GM12872 (cell line): ENCODE measurements around the gene DNMT3A.

Experiments used
- TF ChIP-seq, protein P1 (sequence below): IDR thresholded peaks from 3 replicates; pipeline ENCODE4 v1.5.1; 2011; ENCODE audit warnings: low read depth, mild to moderate bottlenecking, low read length, moderate library complexity; ENCODE audit not compliant: insufficient read depth

Gene DNMT3A

DNA sequence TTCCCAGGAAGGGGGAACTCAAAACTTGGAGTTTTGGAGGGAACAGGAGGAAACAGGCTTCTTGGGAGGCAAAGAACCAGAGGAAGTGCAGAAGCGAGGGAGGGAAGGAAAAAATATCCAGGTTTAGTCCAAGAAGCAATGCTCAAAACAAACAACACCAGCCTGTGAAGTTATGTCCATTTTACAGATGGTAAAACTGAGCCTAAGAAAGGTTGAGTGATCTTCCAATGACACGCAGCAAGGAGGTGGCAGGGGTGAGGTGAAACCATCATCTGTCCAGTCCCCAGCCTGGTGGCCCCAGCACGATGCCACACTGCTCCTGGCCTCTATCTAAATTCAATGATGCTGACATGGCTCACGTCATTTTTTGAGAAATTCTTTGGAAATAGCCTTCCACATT lies 10.8 kb downstream of the DNMT3A start:
- TF ChIP-seq, protein P1, sequence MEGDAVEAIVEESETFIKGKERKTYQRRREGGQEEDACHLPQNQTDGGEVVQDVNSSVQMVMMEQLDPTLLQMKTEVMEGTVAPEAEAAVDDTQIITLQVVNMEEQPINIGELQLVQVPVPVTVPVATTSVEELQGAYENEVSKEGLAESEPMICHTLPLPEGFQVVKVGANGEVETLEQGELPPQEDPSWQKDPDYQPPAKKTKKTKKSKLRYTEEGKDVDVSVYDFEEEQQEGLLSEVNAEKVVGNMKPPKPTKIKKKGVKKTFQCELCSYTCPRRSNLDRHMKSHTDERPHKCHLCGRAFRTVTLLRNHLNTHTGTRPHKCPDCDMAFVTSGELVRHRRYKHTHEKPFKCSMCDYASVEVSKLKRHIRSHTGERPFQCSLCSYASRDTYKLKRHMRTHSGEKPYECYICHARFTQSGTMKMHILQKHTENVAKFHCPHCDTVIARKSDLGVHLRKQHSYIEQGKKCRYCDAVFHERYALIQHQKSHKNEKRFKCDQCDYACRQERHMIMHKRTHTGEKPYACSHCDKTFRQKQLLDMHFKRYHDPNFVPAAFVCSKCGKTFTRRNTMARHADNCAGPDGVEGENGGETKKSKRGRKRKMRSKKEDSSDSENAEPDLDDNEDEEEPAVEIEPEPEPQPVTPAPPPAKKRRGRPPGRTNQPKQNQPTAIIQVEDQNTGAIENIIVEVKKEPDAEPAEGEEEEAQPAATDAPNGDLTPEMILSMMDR: no peak

DNA sequence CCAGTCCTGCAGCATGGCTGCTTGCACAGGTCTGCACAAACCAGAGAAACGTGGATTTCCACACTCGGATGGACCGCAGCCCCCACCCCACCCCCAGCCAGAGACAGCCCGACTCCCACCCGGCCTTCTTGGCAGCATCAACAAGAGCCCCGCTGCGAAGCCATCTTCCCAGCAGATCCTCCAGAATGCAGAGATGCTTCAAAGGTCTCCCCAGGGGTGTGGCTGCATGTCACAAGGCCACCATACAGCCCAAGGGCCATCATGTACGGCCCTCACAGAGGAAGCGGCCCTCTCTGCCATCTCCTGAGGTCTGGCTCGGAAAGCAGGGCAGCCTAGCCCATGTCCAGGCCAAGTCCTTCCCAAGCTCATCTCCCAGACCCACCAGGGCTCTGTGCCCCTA lies 11.5 kb downstream of the DNMT3A start:
- TF ChIP-seq, protein P1: no peak

DNA sequence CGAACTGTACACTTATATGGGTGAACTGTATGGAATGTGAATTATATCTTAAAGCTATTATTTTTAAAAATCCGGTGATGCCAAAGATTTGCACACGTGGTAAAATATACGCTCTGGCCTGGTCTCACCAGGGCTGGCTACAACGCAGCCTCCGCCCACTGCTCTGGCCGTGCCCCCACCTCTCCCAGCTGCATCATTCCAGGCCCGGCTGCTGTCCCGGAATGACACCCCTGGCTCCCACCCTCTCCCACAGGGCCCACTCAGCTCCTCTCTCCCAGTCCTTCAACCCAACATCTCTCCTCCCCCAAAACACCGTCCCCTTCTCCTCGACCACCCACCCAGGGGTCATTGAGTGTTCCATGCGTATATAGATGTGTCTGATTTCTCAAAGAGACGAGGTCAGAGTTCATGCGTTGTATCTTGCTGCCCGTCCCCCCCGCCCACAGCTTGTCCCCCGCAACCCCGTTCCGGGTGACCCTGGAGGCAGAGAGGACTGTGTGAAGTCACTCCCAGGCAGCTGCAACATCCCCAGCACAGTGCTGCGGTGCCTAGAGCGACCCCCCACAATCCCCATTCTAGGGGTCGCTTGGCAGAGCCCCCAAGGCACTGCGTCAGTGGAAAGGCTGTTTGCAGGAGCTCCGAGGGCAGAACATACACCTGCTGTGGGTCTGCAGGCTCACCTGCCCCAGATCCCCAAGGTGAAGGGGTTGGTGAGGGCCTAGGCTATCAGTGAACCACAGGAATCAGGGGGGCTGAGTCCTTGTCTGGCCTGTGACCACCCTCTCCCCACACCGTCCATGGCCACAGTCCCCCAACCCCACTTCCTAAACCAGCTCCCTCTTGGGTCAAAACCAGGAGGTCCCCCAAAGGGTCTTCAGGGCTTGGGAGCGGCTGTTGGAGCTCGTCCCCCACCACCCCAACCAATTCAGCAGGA lies 13.3 kb downstream of the DNMT3A start:
- TF ChIP-seq, protein P1: no peak

DNA sequence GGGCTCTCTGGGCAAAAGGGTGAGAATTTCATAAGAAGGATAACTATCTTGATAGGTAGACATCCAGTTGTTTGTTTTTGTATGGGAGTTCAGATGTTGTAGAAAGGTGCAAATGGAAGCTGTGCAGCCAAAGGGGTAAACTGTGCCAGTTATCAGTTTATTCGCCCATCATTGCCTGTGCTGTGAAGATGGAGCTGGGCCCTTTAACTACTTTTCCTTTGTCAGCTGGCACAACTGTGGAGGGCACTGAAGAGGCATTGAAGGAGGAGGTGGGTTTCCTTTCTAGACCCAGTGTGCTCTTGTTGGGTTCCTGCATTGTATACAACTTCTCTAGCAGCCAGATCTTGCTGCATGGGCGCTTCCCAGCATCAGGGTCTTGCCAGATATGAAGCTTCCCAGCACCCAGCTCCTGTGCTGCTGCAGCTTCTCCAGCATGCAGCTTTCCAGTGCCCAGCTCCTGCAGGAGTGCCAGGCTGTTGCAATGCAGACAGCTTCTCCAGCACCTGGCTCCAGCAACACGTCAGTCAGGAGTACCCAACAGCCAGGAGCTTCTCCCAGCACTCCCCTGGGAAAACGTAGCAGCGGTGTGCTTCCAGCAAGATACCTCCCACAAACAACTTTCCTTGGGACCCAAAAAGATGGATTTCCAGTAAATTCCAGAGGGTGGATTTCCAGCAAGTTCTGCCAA lies 15.3 kb downstream of the DNMT3A start:
- TF ChIP-seq, protein P1: no peak

DNA sequence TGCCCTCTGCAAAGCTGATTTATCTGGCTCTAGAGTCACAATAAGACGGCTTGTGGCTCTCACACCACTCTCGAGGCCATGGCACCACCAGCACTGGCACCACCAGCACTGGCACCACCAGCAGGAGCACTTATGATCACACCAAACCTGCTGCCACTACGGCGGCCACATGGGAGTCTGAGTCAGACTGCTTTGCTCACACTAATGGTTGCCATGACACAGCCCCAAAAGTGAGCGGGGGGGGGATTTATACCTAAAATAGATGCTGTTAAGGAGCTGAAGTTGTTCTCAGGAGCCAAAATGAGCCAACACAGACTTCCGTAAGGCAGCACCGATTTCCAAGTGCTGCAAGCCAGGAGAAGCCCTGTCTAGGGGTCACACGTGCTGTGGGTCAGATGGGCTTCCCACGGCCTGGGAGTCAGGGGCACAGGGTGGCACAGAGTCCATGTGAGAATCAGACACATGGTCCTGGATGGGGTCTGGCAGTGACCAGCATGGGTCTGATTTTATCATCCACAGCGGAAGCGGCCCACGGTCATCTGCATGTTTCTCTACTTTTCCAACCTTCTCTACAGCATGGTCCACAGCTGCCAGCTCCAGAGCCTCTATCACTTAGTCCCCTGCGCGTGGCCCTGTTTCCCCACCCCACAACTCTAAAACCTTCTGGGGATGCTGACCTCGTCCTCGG lies 16.7 kb downstream of the DNMT3A start:
- TF ChIP-seq, protein P1: no peak

DNA sequence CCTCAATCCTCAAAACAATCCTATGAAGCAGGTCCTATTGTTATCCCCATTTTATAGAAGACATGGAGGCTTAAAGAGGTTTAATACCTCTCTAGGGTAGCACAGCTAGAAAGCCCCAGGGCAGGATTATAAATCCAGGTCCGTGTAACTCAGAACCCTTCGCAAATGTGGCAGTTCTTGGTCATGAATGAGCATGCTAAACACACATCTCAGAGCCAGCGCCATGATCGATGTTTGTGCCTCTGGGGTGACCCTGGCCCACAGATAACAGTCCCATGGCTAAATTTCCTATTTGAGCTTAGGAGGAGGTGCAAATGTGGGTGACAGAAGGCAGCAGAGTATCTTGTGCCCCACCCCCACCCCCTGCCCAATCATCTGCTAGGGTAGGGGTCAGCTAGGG lies 17.5 kb downstream of the DNMT3A start:
- TF ChIP-seq, protein P1: no peak

DNA sequence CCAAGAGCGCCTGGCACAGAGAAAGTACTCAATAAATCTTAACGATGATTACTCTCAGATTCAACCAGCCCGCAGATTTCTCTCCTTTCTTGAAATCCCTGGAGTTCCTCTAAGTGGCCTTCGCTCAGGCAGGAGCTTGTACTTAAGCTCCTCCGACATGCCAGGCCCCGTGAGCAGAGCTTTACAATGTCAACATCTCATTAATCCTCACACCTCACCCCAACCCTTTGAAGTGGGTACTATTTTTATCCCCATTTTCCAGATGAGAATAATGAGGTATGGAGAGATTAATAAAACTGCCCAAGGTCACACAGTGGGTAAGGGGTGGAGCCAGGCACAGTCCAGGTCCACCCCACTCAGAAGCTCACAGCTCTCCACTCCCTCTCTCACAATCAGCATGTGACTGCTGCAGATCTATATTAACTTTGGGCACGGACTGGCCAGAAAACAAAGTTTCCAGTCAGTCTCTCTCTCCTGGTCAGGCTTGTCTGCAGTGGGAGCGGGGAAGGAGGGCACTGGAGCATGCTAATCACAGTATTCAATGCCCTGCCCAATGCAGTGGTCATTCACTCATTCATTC lies 18.0 kb downstream of the DNMT3A start:
- TF ChIP-seq, protein P1: no peak
